H1 (cell line): ENCODE data around the gene SORBS1. TPM values are rescaled to one million over a fixed set of nuclear protein-coding genes. Genes with fewer than 3 reads are reported as not detected.

ENCODE experiments used
- BACH1 ChIP-seq: IDR thresholded peaks from 2 replicates; pipeline ENCODE4 v1.6.1; 2012; ENCODE audit warnings: low read length, improper control_type of control experiment
- CBX5 ChIP-seq: fragments of 300-800, 300-1000 bp; sonication (generic); IDR thresholded peaks from 2 replicates; pipeline ENCODE4 v1.7.1; 2016; ENCODE audit warnings: antibody characterized with exemption, low read length, low read depth
- CTCF ChIP-seq, 3 experiments: IDR thresholded peaks; 1 replicate in 2 of 3; 2 replicates in 1 of 3; pipeline versions ENCODE4 v1.5.1 to v1.6.1; 2011; ENCODE audit warnings: low read length in 3 of 3, mild to moderate bottlenecking in 3 of 3, inconsistent platforms in 2 of 3, low read depth in 1 of 3, moderate library complexity in 1 of 3; ENCODE audit not compliant: insufficient read depth in 1 of 3; ENCODE audit errors: control extremely low read depth in 1 of 3
- JUND ChIP-seq: IDR thresholded peaks from 2 replicates; pipeline ENCODE4 v1.6.1; 2011; ENCODE audit warnings: mild to moderate bottlenecking, improper control_type of control experiment, low read length
- SAP30 ChIP-seq: fragments of 300-600 bp; sonication (generic); IDR thresholded peaks from 2 replicates; pipeline ENCODE4 v1.7.1; 2012; ENCODE audit warnings: low read length, moderate library complexity, mild to moderate bottlenecking, inconsistent platforms; ENCODE audit not compliant: insufficient read depth, insufficient replicate concordance
- polyA plus RNA-seq, 7 experiments: library from polyadenylated mRNA; depleted of rRNA in 3 of 7; stranded (reverse) in 5 of 7; unstranded in 2 of 7; fragments of >200 nt in 5 of 7; fragments of 200-250 nt in 2 of 7; gene quantifications; 1 replicate in 5 of 7; 2 replicates in 1 of 7; 4 replicates in 1 of 7; pipeline versions ENCODE4 v1.2.1 to v1.2.3, GENCODE V29; 2011 to 2013; ENCODE audit warnings: missing spikeins in 2 of 7, mixed read lengths in 2 of 7
- total RNA-seq: library from RNA; stranded (reverse); fragmentation: NEBNext Ultra II Directional; extraction: Animal tissue kit (Norgen Biotek cat#: 25700); gene quantifications from 2 replicates; pipeline ENCODE4 v1.2.1, GENCODE V29; 2021
- TF ChIP-seq, protein P1 (sequence below): fragments of 300-600 bp; sonication (generic); IDR thresholded peaks from 2 replicates; pipeline ENCODE4 v1.7.1; 2012; ENCODE audit warnings: low read length, moderate library complexity, mild to moderate bottlenecking, inconsistent platforms; ENCODE audit not compliant: insufficient replicate concordance
- TF ChIP-seq, protein P2 (sequence below): IDR thresholded peaks from 2 replicates; pipeline ENCODE4 v1.6.1; 2011; ENCODE audit warnings: low read depth, mild to moderate bottlenecking, low read length; ENCODE audit not compliant: insufficient read depth

Gene SORBS1
- total and polyA plus RNA-seq, 2 of the 8 experiments (the other 6 are each of a cell fraction or from before 2014, with no cell fraction given), result 16.0 to 35.0 TPM

DNA sequence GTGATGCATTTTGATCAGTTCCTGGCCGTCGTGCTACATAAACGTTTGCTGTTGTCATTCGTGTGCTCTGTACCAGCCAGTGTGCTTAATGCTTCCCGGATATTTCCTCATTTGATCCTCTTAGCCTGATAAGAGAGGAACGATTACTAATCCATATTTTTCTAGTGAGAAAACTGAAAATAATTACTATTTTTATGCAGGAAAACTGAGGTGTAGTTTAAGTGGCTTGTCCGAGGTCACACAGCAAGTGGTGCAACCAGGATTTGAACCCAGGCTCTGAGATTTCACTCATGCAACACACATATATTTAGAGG, 650 bp upstream of the SORBS1 start (continued):
- TF ChIP-seq, protein P1, sequence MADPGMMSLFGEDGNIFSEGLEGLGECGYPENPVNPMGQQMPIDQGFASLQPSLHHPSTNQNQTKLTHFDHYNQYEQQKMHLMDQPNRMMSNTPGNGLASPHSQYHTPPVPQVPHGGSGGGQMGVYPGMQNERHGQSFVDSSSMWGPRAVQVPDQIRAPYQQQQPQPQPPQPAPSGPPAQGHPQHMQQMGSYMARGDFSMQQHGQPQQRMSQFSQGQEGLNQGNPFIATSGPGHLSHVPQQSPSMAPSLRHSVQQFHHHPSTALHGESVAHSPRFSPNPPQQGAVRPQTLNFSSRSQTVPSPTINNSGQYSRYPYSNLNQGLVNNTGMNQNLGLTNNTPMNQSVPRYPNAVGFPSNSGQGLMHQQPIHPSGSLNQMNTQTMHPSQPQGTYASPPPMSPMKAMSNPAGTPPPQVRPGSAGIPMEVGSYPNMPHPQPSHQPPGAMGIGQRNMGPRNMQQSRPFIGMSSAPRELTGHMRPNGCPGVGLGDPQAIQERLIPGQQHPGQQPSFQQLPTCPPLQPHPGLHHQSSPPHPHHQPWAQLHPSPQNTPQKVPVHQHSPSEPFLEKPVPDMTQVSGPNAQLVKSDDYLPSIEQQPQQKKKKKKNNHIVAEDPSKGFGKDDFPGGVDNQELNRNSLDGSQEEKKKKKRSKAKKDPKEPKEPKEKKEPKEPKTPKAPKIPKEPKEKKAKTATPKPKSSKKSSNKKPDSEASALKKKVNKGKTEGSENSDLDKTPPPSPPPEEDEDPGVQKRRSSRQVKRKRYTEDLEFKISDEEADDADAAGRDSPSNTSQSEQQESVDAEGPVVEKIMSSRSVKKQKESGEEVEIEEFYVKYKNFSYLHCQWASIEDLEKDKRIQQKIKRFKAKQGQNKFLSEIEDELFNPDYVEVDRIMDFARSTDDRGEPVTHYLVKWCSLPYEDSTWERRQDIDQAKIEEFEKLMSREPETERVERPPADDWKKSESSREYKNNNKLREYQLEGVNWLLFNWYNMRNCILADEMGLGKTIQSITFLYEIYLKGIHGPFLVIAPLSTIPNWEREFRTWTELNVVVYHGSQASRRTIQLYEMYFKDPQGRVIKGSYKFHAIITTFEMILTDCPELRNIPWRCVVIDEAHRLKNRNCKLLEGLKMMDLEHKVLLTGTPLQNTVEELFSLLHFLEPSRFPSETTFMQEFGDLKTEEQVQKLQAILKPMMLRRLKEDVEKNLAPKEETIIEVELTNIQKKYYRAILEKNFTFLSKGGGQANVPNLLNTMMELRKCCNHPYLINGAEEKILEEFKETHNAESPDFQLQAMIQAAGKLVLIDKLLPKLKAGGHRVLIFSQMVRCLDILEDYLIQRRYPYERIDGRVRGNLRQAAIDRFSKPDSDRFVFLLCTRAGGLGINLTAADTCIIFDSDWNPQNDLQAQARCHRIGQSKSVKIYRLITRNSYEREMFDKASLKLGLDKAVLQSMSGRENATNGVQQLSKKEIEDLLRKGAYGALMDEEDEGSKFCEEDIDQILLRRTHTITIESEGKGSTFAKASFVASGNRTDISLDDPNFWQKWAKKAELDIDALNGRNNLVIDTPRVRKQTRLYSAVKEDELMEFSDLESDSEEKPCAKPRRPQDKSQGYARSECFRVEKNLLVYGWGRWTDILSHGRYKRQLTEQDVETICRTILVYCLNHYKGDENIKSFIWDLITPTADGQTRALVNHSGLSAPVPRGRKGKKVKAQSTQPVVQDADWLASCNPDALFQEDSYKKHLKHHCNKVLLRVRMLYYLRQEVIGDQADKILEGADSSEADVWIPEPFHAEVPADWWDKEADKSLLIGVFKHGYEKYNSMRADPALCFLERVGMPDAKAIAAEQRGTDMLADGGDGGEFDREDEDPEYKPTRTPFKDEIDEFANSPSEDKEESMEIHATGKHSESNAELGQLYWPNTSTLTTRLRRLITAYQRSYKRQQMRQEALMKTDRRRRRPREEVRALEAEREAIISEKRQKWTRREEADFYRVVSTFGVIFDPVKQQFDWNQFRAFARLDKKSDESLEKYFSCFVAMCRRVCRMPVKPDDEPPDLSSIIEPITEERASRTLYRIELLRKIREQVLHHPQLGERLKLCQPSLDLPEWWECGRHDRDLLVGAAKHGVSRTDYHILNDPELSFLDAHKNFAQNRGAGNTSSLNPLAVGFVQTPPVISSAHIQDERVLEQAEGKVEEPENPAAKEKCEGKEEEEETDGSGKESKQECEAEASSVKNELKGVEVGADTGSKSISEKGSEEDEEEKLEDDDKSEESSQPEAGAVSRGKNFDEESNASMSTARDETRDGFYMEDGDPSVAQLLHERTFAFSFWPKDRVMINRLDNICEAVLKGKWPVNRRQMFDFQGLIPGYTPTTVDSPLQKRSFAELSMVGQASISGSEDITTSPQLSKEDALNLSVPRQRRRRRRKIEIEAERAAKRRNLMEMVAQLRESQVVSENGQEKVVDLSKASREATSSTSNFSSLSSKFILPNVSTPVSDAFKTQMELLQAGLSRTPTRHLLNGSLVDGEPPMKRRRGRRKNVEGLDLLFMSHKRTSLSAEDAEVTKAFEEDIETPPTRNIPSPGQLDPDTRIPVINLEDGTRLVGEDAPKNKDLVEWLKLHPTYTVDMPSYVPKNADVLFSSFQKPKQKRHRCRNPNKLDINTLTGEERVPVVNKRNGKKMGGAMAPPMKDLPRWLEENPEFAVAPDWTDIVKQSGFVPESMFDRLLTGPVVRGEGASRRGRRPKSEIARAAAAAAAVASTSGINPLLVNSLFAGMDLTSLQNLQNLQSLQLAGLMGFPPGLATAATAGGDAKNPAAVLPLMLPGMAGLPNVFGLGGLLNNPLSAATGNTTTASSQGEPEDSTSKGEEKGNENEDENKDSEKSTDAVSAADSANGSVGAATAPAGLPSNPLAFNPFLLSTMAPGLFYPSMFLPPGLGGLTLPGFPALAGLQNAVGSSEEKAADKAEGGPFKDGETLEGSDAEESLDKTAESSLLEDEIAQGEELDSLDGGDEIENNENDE, result no peak
- TF ChIP-seq JUND, result no peak
- no peak for TF ChIP-seq CTCF (IDR thresholded peaks at IDR 0.05; ENCODE audit: control extremely low read depth in 1 of 3, insufficient read depth in 1 of 3, low read depth in 1 of 3, low read length in 3 of 3)
- TF ChIP-seq CBX5, result no peak
- TF ChIP-seq SAP30, result no peak
- no peak for TF ChIP-seq BACH1
- TF ChIP-seq, protein P2, sequence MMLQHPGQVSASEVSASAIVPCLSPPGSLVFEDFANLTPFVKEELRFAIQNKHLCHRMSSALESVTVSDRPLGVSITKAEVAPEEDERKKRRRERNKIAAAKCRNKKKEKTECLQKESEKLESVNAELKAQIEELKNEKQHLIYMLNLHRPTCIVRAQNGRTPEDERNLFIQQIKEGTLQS, result no peak
